Activated T-cell treated with anti-CD3 and anti-CD28 coated beads, Interleukin-2, amount 50 U/mL, for 72 hours (primary cell): ENCODE data around the gene IFNA17. TPM values are rescaled to one million over a fixed set of nuclear protein-coding genes. Genes with fewer than 3 reads are reported as not detected.
"Not testable (repeated sequence)": the region's sequence is repeated elsewhere in the genome, so short reads cannot be mapped to it uniquely, and the experiment has no call there.

Source experiments
- ATAC-seq, 2 donors: fragments of 150-1000 bp; cut with Tn5 transposase; replicated peaks in 1 of 2; 2 replicates each; pipeline ENCODE4 v1.10.0; 2021; ENCODE audit warnings: moderate library complexity in 2 of 2, mild to moderate bottlenecking in 1 of 2
- DNase-seq, 2 donors: peaks; one replicate each; pipeline ENCODE4 v3.0.0; 2021 to 2022; ENCODE audit warnings: mixed read lengths in 1 of 2
- H3K27ac Mint-ChIP-seq: one replicate; pipeline ENCODE4 v1.8.0; 2022; ENCODE audit warnings: mild to moderate bottlenecking, moderate library complexity, mixed read lengths
- H3K27me3 Mint-ChIP-seq: one replicate; pipeline ENCODE4 v1.8.0; 2022; ENCODE audit warnings: low read depth, mixed read lengths
- H3K36me3 Mint-ChIP-seq, 2 donors: one replicate each; pipeline ENCODE4 v1.8.0; 2022; ENCODE audit warnings: mixed read lengths in 2 of 2, mild to moderate bottlenecking in 1 of 2; ENCODE audit not compliant: insufficient read depth in 2 of 2
- H3K4me1 Mint-ChIP-seq: one replicate; pipeline ENCODE4 v1.8.0; 2022; ENCODE audit warnings: low read depth, mixed read lengths
- H3K4me3 Mint-ChIP-seq, 2 donors: one replicate each; pipeline ENCODE4 v1.8.0; 2022; ENCODE audit warnings: mild to moderate bottlenecking in 2 of 2, mixed read lengths in 2 of 2, moderate library complexity in 2 of 2
- H3K9me3 Mint-ChIP-seq, 2 donors: one replicate each; pipeline ENCODE4 v1.8.0; 2022; ENCODE audit warnings: mixed read lengths in 2 of 2
- total RNA-seq, 2 donors: library from RNA; stranded (reverse); gene quantifications; one replicate each; pipeline ENCODE4 v1.2.3, GENCODE V29; 2022

Gene IFNA17
- not detected for total RNA-seq

GRCh38 chr9:21228122-21228521, at the start of gene IFNA17:
Gene IFNA17 (minus strand): TSS chr9:21228222. CDS start chr9:21228173, 49 bp downstream.
- ATAC-seq = no peak
- Mint-ChIP-seq H3K36me3 (no peaks in the 10 kb centered on the region), H3K27ac (no peak within 1 kb of the TSS), H3K4me3 (no peak within 1 kb of the TSS), H3K27me3 (no peaks in the 10 kb centered on the region), H3K4me1 (no peaks in the 10 kb centered on the region), H3K9me3 (no peaks in the 10 kb centered on the region)
- no peak for DNase-seq

DNA sequence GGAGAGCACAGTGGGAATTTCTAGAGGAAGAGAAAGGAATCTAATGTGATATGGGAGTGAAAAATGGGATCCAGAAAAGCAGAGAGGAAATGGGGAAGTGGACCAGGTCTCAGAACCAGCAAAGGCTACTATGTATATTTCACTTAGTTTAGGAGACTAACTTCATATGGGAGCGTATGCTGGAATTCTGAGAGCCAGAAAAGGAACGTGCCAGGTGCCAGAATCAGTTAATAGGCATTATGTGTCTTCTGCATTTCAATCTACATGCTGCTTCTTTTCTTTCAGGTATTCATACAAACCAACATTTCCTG, 40.3 kb upstream of the IFNA17 start:
- H3K9me3 Mint-ChIP-seq = no peaks in the 10 kb centered on the region
- no peak overlapping the region for H3K27ac Mint-ChIP-seq
- ATAC-seq = no peak
- no peak overlapping the region for H3K4me3 Mint-ChIP-seq
- no peaks in the 10 kb centered on the region for H3K36me3 Mint-ChIP-seq
- peaks cover 20% of the 10 kb centered on the region for H3K27me3 Mint-ChIP-seq
- DNase-seq = no peak
- H3K4me1 Mint-ChIP-seq = no peaks in the 10 kb centered on the region

DNA sequence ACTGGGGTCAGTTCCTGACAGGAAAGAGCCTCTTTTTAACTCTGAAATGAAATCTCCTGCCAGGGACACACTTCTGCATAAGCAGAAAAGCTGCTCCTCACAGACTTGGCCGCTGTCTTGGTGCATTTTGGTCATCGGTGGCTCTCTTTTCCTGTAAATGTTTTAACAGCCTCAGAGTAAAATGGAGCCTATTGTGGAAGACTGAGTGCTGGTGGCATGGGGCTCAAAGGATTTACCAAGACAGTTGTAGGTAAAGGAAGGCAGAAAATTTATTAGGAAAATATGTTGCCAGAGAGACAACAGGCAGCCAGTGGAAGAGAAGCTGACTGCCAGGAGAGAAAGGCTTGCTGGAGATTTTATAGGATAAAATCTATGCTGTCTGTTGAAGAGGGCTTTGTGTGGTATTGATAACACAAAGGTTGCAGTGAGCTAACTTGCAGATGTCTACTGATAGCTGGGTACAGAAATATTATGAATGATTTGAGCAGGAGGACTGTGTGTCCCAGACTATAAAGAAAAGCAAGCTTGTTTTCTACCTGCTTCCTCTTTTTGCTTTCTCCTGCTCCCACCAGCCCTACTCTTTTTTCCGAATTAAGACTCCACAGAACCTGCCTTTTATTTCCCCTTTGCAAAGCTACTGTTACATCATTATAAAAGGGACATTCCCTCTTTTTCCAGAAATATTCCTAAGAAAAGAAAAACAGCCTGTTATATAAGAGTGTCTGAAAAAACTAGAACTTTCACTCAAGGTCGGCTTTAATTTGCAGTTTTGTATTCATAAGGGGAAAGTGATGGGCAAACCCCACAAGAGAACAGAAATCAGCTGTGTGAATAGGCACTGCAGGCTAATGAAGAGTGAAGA, 39.7 kb upstream of the IFNA17 start:
- Mint-ChIP-seq H3K27me3 (peaks cover 20% of the 10 kb centered on the region), H3K27ac (no peak overlapping the region), H3K4me1 (no peaks in the 10 kb centered on the region), H3K4me3 (no peak overlapping the region), H3K36me3 (no peaks in the 10 kb centered on the region), H3K9me3 (no peaks in the 10 kb centered on the region)
- ATAC-seq (no peak), DNase-seq (no peak)

DNA sequence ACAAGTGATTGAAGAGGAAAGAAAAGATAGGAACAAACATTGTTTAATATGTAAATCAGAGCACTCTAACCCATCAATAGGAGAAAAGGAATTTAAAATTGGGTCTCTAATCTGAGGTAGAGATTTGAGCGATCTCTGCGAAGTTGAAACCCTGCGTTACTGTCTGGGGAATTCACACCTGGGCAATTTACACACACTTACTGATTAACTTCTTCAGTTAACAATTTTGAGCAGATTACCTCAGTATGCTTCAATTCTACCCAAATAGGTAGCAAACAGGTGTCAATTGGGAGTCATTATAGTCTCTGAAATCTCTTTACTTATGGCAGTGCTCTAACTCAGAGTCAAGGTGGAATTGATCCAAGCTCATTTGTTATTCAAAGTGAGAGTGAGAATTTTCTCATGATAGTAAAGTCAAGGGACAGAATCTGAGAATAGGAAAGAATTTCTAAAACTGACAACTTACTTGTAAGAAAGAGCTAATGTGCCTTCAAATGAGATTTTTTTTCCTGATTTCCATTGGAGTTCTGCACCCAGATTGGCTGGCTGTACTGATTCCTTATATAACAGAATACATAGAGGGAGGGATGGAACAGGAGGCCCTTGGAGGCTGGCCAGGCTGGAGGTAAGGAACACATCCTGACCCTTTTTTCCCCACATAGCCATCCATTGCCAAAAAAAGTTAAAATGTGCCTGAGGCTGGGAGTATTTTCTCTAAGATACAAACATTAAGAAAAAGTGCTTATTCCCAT, 38.9 kb upstream of the IFNA17 start:
- H3K36me3 Mint-ChIP-seq = no peaks in the 10 kb centered on the region
- DNase-seq (no peak), ATAC-seq (no peak)
- no peaks in the 10 kb centered on the region for H3K9me3 Mint-ChIP-seq
- no peaks in the 10 kb centered on the region for H3K4me1 Mint-ChIP-seq
- H3K4me3 Mint-ChIP-seq = no peak overlapping the region
- no peak overlapping the region for H3K27ac Mint-ChIP-seq
- H3K27me3 Mint-ChIP-seq = peaks cover 20% of the 10 kb centered on the region

- Mint-ChIP-seq H3K27me3 (peaks cover 20% of the 10 kb centered on the region), H3K9me3 (no peaks in the 10 kb centered on the region), H3K4me3 (no peak overlapping the region), H3K4me1 (no peaks in the 10 kb centered on the region), H3K36me3 (no peaks in the 10 kb centered on the region), H3K27ac (no peak overlapping the region)
- no peak for ATAC-seq
- no peak for DNase-seq
Measured at GRCh38 chr9:21265421-21266189, 37.6 kb upstream of the IFNA17 start.

- no peak overlapping the region for H3K27ac Mint-ChIP-seq
- peaks cover 5% of the 10 kb centered on the region for H3K4me1 Mint-ChIP-seq
- H3K36me3 Mint-ChIP-seq = no peaks in the 10 kb centered on the region
- no peak for ATAC-seq
- DNase-seq = no peak
- no peaks in the 10 kb centered on the region for H3K9me3 Mint-ChIP-seq
- H3K27me3 Mint-ChIP-seq = peaks cover 16% of the 10 kb centered on the region
- no peak overlapping the region for H3K4me3 Mint-ChIP-seq
Measured at GRCh38 chr9:21255538-21256212, 27.7 kb upstream of the IFNA17 start.

GRCh38 chr9:21252721-21253547, 24.9 kb upstream of the IFNA17 start:
- H3K27me3 Mint-ChIP-seq = peaks cover 27% of the 10 kb centered on the region
- H3K4me1 Mint-ChIP-seq = peaks cover 5% of the 10 kb centered on the region
- H3K27ac Mint-ChIP-seq = no peak overlapping the region
- no peaks in the 10 kb centered on the region for H3K9me3 Mint-ChIP-seq
- H3K36me3 Mint-ChIP-seq = no peaks in the 10 kb centered on the region
- H3K4me3 Mint-ChIP-seq = peak overlapping the region in 1 of 2 donors; percentile 8
- peak; percentile 60 to 65 for ATAC-seq
- DNase-seq = peak in 1 of 2 donors; percentile 5

DNA sequence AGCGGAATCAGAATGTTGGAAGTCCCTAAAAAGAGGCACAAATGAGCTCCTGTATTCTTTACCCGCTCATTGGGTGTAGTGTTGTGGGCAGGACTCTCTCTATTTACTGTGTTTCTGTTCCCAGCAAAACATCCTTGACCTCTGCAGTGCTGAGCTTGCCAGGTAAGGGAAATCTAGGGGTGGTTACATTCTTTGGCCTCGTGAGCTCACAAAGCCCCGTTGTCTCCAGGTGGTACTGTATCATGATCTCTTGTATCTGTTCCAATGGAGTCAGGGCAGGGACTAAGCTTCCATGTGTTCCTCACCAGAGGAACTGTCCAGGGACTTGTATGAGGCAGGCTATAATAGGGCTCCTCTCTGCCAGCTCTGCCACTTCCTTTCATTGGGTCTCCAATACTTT, 23.6 kb upstream of the IFNA17 start:
- H3K27ac Mint-ChIP-seq = no peak overlapping the region
- no peaks in the 10 kb centered on the region for H3K9me3 Mint-ChIP-seq
- peaks cover 27% of the 10 kb centered on the region for H3K27me3 Mint-ChIP-seq
- H3K4me1 Mint-ChIP-seq = peaks cover 5% of the 10 kb centered on the region
- no peak for ATAC-seq
- no peak for DNase-seq
- H3K36me3 Mint-ChIP-seq = no peaks in the 10 kb centered on the region
- H3K4me3 Mint-ChIP-seq = no peak overlapping the region

DNA sequence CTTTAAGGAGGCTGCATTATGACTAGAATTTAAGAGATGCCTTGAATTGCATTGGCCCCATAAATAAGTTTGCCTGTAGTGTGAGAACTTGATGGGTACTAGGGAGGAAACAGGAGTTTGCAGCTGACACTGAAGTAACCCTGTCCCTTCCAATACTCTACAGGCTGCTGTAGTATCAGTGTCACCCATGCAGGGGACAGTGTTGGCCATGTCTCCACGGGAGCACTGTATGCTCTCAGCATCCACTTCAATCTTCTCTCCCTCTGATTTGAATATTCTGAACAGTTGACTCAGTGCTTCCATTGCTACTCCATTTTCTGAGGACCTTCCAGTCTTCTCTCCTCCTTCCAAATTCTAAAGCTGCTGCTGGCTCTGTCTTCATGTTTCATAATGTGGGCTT, 23.2 kb upstream of the IFNA17 start:
- H3K4me3 Mint-ChIP-seq = no peak overlapping the region
- ATAC-seq (no peak), DNase-seq (no peak)
- no peaks in the 10 kb centered on the region for H3K9me3 Mint-ChIP-seq
- H3K27me3 Mint-ChIP-seq = peaks cover 27% of the 10 kb centered on the region
- H3K4me1 Mint-ChIP-seq = peaks cover 5% of the 10 kb centered on the region
- H3K36me3 Mint-ChIP-seq = no peaks in the 10 kb centered on the region
- no peak overlapping the region for H3K27ac Mint-ChIP-seq

- Mint-ChIP-seq H3K9me3 (no peaks in the 10 kb centered on the region), H3K36me3 (no peaks in the 10 kb centered on the region), H3K27ac (no peak overlapping the region), H3K4me1 (no peaks in the 10 kb centered on the region), H3K4me3 (no peak overlapping the region), H3K27me3 (peaks cover 24% of the 10 kb centered on the region)
- ATAC-seq (no peak), DNase-seq (no peak)
Measured at GRCh38 chr9:21244836-21245235, 16.8 kb upstream of the IFNA17 start.

DNA sequence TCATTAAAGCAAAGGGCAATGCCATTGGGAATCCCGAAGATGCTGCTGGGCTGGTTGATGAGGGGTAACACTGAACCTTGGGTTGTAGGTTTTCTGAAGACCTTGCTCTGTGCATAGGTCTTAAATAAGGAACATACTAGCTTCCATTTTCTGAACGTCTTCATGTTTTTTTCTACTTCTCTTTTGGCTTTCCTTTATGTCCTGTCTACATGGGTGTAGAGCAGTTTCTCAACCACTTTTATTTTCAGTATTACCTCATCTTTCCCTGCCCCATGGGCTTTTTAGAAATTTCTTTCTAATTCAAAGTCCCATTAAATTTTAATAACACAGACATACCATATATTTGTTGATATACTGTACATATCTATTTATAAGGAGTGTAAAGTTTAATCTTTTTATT, 11.9 kb upstream of the IFNA17 start, which contains the start of gene IFNA14:
TSS of gene IFNA14 (minus strand) at position 95 of the 400 bp plus-strand sequence. CDS start at position 25, 70 bp downstream.
- H3K27me3 Mint-ChIP-seq = peaks cover 27% of the 10 kb centered on the region
- no peaks in the 10 kb centered on the region for H3K36me3 Mint-ChIP-seq
- no peak within 1 kb of the TSS for H3K4me3 Mint-ChIP-seq
- ATAC-seq (no peak), DNase-seq (no peak)
- H3K9me3 Mint-ChIP-seq = no peaks in the 10 kb centered on the region
- peaks cover 10% of the 10 kb centered on the region for H3K4me1 Mint-ChIP-seq
- no peak within 1 kb of the TSS for H3K27ac Mint-ChIP-seq

DNA sequence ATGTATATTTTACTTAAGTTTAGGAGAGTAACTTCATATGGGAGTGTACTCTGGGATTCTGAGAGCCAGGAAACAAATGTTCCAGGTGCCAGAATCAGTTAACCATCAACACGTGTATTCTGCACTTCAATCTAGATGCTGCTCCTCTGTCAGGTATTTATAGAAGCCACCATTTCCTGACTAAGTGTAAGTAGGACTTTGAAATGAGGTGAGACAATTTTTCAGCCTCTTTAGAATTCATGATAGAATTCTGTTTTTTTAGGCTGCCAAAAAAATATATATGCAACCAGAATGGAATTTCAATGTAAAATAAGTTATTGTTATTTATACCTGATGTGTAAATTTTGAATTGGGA, 8.3 kb upstream of the IFNA17 start:
- not testable (repeated sequence) for H3K9me3 Mint-ChIP-seq, DNase-seq, H3K27ac Mint-ChIP-seq, H3K36me3 Mint-ChIP-seq, ATAC-seq
- Mint-ChIP-seq H3K4me3 (peak overlapping the region; percentile 13 to 58), H3K27me3 (peaks cover 16% of the 10 kb centered on the region), H3K4me1 (peaks cover 10% of the 10 kb centered on the region)
